HG03439 (cell line): Measurements from ENCODE around the gene PDILT.

Experiments
- ATAC-seq: cut with Tn5 transposase; IDR thresholded peaks from one replicate; pipeline ENCODE4 v1.9.1; 2021; ENCODE audit warnings: mild to moderate bottlenecking, moderate library complexity; ENCODE audit not compliant: unreplicated experiment

Gene PDILT

DNA sequence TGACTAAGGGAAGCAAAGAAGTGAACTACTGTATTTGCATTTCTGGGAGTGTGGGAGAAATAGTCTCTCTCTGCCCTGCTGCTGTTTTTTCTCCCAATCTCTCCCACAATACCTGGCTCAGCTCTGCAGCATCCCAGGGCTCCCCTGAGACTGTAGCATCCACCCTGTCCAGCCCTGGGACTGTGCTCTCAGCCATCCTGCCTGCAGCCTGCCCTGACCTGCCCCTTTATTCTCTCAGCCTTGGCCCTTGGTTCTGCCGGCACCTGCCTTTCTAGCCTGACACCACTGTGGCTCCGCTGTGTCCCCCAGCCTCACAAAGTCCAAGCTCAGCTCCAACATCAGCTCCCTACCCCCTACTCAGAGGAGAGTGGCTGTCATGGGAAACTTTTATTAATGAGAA lies 1.9 kb downstream of the PDILT start:
- ATAC-seq = no peak

DNA sequence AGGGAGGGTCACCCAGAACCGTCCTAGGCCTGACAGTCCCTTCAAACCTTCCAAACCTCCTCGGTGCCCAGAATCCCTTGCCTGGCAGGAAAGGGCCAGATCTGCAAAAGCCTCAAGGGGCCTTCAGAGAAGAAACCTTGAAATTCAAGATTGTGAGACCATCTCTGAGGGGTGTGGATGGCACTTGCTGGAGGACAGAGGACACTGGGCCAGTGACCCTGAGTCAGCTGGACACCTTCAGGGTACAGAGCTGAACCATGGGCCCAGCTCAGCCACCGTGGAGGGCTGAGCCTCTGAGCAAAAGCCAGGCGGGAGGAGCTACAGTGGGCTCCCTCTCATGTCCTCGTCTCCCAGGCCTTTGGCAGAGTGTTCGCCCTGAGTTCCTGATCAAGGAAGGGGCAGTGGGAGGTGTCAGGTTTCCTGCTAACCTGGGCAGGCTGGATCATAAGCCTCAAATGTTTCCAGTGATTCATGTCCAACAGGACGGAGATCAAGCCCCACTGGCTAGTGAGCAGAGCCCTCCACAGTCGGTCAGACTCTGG lies 3.0 kb downstream of the PDILT start:
- ATAC-seq = no peak

DNA sequence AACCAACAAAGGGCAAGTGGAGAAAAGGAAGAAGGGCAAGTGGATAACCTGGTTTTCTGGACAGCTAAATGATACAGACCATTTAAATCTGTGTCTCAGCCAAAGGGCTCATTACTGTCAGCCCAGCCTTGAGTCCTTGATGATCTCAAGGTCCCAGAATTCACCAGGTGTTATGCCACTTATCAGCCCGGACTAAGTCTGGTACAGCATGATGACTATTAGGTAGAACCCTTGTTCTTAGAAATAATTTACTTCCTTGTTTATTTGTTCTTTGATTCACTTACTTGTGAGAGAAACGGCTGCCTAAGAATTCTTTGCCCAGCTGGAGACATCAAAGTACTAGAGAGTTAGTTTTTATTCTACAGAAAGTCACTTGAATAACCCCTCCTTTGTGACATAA lies 3.5 kb downstream of the PDILT start:
- no peak for ATAC-seq

DNA sequence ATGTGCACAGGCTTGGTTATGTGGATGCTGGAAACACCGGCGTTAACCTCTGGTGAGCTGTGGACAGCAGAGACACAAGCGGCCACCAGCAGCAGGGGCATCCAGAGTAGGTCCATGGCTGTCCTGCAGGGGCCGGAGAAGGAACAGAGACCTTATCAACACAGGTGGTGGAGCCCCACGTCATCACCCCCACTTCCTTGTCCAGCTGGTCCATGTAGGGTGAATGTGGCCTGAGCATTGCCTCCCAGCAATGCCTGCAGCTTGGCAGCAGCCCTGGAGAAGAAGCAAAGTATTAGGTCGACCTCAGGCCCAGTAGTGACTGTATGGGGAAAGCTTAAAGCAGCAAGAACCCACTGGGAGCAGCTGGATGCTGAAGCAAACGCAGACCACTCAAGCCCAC lies 5.4 kb downstream of the PDILT start:
- no peak for ATAC-seq

DNA sequence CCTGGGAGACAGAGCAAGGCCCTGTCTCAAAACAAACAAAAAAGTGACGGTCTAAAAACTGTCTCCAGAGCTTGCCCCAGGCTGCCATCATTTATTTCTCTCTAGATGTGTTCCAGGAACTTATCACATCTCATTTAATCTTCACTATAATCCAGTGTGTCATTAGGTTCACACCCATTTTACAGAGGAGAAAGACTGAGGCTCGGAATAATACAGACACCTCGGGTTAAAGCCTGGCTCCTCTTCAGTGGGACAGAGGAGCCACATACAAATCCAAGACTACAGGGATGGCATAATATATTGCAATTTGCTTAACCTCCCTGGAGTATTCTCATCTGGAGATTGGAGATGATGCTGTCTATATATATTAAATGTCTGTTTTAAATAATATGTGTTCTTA lies 5.9 kb downstream of the PDILT start:
- no peak for ATAC-seq

DNA sequence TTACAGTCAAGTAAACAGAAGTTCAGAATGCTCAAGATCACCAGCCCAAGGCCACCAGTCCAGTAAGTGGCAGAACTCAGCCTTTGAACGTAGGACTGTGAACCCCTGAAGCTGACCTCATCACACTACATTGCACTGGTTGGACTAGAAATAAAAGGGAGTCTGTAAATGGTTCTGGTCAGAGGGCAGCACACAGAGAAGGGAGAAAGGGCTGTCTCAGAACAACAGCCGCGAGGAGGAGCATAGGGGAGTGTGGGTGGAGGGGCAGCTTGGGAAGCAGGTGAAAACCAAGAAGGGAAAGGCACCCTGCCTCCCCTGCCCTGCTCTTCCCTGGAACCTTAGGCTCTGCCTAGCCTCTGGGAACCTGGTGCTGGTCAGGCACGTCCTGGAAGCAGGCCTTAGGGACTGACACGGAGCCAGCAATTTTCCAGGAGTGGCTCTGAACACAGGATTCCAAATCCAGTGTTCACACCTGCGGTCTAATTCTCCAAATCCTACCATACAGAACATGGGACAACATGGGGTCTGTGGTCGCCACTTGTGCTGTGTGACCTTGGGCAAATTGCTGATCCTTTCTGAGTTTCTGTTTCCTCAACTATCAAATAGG lies 7.0 kb downstream of the PDILT start:
- ATAC-seq = no peak

DNA sequence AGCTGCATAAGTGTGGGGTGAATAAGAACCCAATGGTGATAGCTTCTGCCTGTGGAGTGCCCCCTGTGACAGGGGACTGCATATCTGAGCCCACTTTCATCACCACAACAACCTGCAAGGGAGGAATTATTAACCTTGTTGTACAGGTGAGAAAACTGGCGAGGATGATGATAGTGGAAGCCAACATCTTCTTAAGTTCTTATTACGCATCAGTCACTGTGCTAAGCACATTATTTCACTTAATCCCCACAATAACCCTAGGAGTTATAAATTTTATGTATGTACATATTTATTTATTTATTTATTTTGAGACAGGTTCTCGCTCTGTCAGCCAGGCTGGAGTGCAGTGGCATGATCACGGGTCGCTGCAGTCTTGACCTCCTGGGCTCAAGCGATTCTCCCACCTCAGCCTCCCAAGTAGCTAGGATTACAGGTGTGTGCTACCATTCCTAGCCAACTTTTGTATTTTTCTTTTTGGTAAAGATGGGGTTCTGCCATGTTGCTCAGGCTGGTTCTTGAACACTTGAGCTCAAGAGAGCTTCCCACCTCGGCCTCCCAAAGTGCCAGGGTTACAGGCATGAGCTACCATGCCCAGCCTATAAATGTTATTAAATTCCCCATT lies 7.6 kb downstream of the PDILT start:
- ATAC-seq = no peak

DNA sequence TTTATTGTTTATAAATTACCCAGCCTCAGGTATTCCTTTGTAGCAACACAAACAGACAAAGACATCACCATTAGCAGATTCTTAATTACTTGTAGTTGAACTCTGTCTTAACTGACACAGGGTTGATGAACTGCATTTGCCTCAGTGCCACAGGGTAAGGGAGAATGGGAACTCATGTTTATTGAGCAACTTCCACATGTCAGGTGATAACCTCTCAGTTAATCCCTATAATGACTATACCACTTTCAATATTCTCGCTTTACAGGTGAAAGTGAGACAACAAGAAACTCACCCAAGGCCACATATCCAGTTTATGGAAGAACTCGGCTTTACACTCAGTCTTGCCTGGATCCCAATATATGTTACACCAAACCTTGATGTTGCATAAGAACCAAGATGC lies 8.6 kb downstream of the PDILT start:
- ATAC-seq = no peak

DNA sequence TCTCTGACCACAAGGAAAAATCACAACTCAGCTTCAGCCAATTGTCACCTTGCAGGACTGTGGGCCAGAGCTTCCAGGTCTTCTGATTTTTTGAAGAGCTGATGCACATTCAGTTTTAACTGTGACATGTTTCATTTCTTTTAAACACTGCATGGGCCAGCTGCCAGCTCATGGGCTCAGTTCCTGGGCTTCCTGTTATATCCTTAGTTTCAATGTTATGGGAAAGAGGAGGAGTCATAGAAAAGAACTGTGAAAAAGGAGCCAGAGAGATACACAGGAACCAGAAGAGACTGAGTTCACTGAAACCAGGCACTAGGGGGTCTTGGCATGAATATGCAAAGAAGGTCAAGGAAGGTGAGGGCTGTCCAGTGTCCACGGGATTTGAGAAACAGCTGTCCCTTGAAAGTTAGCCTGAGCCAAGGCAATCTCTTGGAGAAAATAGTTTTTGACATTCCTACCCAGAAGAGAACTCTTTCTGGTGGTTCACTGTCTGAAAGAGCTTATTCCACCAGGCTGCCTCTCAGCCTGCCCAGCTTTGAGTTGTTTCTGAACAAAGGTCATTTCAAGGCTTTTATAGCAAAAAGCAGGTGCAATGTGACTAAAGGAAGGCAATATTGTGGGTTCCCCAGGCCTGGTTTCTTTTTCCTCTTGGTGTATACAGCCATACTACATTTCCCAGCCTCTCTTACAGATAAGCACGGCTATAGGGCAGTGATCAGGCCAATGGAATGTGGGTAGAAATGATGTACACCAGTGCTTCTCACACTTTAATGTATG lies 10.5 kb downstream of the PDILT start:
- no peak for ATAC-seq

DNA sequence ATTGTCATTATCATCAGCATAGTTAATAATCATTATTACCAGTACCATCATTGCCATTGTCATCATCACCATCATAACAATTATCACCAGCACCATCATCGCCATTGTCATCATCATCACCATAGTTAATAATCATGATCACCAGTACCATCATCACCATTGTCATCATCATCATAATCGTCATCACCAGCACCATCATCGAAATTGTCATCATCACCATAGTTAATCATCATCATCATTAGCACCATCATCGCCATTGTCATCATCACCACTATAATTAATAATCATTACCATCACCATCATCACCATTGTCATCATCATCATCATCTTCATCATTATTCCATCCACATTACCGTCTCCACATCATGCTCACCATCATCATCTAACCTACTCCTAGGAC lies 13.5 kb downstream of the PDILT start:
- ATAC-seq = no peak

DNA sequence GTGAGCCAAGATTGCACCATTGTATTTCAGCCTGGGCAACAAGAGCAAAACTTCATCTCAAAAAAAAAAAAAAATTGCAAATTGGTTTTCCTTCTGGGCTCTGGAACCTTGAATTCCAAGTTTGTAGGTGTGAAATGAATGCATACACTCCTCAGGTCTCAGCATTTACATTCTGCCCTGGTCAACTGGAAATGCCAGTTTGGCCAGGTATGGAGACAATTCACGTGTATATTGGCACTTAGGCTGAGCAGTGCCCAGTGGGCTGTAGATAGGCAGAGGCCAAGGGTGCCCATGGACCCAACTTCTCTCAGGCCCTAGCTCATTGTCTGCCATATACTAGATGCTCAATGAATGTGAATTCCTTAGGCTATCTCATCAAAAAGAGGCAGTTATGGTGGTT lies 15.7 kb downstream of the PDILT start:
- no peak for ATAC-seq

DNA sequence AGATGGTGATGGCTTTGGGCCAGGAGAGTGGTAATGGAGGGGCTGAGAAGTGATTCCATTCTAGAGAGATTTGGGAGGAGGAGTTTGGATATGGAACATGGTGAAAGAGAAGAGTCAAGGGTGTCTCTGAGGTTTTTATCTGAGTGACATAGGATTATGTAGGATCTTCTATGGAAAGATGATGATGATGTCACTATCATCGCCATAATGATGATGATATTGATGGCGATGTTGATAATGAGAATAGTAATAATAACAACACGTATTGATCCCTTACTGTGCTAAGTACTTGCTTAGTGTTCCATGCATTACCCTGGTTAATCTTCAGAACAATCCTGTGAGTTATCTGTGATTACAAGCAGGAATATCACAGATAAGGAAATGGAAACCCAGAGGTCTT lies 16.6 kb downstream of the PDILT start:
- ATAC-seq = no peak

DNA sequence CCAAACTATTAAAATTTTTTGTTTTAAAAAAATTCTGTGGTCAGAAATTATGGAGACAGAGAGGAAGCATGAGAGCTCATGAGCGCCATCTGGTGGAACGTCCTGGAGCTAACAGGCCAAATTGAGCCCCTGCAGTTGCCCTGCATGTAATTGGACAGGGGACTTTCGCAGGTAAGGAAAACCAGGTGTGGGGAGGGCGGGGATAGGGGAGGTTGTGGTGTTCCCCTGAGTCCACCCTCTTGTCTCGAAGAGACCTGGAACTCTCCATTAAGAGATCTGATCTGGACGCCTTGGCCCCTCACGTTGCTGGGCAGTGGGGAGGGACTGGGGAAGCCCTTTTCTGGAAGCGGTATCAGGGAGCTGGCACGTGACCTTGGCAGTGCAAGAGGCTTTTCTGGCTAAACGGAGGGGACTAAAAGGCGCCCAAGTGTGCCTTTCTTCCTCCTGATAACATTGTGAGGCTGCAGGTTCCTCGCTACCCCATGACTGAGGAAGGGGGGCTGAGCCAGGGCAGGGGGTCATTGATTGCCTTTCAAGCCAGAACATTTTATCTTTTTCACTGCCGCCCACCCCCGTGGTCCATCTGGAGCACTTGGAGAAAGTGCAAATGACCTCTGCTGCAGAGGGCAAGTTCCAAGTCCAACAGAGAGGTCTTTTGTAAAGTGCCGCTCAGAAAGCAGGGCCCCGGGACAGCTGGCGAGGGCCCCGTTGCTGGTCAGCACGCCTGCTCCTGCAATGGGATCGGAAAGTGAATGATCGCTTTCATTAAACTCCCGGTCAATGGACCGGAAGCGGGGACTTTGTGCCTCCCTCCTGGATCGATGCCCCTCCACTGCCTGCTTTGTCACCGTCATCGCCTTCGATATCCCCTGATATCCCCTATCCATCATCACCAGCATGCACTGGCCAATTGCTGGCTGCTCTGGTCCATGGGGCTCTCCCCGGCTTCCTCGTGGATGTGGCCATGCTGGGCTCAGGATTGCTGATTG lies 18.4 kb downstream of the PDILT start:
- ATAC-seq = no peak

DNA sequence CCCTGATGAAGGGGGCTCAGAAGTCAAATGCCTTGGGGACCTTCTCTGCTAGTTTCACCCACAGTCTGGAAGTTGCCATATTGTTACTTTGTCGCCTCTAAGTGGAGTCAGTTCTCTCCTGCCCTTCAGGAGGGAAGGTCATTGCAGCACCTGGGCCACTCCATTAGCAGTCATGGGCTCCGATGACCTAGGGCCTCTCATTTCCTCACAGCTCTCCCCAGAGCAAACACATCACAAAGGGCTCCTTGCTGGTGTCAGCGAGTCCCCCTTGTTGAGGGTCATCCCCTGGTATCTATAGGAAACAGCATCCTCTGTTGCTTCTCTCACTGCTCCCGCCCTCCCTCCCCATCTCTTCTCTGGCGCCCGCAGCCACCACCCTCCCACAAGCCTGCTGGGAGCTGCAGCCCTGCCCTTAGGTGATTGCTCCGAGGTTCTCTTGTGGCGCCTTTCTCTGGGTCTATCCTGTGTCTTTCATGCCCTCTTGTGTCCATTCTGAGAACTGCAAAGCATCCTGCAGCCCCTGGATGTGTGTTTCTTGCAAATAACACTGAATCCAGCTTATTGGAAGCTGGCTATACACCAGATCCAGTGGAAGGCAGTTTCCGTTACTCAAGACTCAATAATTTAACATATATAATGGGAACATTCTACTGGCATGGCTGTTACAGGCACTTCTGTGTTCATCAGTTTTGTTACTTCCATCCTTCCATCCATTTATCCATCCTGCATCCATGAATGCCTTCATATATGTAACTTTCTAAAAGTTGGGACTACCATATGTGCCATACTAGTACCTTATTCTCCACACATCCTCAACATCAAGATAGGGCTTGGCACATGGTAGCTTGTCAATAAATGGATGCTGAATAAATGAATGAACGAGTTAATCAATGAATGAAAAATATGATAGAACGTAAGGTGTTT lies 21.2 kb downstream of the PDILT start:
- no peak for ATAC-seq

DNA sequence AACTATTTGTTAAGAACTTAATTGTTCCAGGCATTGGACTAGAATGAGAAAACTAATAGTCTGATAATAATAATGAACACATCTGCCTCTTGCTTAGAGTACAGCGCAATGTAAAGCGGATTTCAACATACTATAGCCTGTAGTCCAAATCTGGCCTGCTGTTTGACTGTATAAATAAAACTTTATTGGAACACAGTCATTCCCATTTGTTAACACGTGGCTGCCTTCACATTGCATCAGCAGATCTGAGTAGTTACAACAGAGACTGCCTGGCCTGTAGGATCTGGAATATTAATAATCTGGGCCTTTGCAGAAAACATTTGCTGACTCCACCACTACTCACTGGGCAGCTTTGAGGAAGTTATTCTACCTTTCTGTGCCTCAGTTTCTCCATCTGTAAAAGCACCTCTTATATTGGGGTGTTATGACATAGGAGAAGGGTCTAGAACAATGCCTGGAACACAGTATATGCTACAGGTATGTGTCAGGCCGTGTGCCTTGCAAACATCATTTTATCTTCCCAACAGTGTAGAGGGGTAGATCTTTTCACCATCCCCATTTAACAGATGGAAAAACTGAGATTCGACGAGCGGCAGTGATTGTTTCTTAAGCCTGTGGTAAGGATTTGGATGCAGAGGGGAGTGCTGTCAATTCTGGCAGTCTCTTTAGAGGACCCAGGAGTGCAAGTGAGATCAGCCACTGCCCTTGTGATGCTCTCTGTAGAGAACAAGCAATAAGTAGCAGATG lies 22.2 kb downstream of the PDILT start:
- no peak for ATAC-seq

DNA sequence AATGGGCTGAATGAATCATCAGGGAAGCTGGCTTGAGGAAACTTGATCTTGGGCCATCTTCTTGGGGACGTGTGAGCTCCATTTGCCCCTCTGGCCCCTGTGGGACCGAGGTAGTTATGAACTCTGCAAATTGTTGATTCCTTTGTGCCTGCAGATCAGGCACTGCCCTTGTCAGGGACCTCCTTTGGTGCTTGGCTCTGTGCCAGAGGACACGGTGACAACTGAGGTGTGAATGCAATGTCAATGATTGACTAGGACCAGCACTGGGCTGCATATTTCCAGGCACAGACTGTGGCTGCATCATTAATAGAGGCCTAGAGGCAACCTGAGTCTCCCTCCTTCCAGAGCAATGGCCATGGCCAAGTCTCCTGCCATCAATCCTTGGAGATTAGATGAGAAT lies 23.8 kb downstream of the PDILT start:
- ATAC-seq = no peak

DNA sequence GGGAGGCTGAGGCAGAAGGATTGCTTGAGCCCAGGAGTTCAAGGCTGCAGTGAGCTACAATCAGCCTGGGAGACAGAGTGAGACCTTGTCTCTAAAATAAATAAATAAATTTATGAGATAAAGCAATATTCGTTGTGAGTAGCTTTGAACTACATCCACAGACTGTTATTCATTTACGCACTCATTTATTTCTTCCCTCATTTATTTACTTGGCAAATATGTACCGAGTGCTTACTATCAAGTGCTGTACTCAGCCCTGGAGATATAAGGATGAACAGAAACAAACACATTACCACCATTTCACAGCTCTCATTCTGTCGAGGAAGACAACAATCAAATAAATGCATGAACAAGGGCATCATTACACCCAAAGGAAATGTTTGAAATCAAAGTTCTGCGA lies 27.4 kb downstream of the PDILT start:
- no peak for ATAC-seq

DNA sequence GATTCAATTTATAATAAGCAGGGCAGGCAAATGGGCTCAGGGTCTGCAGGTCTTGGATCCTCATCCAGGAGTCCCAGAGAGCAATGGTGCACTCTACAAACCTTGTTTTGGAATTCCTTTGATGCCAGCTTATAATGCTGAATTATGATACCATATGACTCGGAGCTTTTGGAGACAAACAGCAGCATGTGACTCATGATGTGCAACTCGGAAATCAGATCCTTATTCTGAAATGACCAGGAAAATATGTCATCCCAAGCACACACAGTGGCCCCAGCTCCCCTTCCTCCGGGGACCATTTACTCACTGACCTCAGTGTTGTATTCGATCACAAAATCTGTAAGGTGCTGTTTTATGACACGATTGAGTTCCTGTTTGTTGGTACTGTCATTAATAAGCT lies 31.8 kb downstream of the PDILT start:
- no peak for ATAC-seq

DNA sequence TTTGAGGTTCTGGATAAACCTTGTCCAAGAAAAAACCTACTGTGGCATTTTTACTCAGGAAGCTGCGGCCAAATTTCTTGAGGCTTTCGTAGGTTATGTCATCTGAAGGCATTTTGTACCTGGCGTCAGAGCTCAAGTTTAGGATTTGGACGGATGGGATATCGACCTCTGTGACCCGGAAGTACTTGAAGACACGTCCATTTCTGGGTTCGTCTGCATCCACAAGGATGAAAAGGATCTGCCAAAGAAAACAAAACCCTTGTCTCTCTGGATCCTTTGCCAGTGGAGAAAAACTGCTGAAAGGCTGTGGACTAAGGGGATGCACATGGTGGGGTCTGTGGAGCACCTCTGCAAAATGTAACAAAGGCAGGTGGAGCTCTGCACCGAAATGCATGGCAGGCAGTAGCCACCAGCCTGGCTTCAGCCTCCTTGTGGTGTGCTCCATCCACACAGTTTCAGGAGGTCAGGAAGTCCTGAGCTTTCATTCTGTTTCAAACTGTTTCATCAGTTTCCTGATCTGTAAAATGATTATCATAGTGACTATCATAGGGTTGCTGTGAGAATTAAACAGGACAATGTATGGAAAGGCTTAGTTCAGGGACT lies 35.0 kb downstream of the PDILT start:
- no peak for ATAC-seq
